ENCODE measurements around the gene DNMT1.
A peak's percentile ranks its signal among the peaks of the same experiment; 100 is the strongest.

GRCh38 chr19:10194500-10195198 is at the start of gene DNMT1:
- TF ChIP-seq CTCF (IDR thresholded peaks at IDR 0.05) (no peak), PBX3 (IDR thresholded peaks at IDR 0.05) (no peak), POLR2AphosphoS5 (IDR thresholded peaks at IDR 0.05; ENCODE audit: low read depth, low read length) (peak; percentile 93), YY1 (IDR thresholded peaks at IDR 0.05; ENCODE audit: low read depth) (no peak), FOXM1 (IDR thresholded peaks at IDR 0.05; ENCODE audit: low read depth) (no peak), MAX (IDR thresholded peaks at IDR 0.05; ENCODE audit: low read depth) (peak; percentile 68), EP300 (IDR thresholded peaks at IDR 0.05; ENCODE audit: borderline replicate concordance in 1 of 2, low read depth in 1 of 2, low read length in 1 of 2) (peak in 1 of 2 experiments; percentile 70; a peak in 1 of 4 replicates), TEAD4 (IDR thresholded peaks at IDR 0.05; ENCODE audit: borderline replicate concordance, insufficient read depth) (no peak), ELF1 (IDR thresholded peaks at IDR 0.05) (peak; percentile 64; the same call in 1 of the 2 replicates), MXI1 (IDR thresholded peaks at IDR 0.05; ENCODE audit: low read depth, low read length) (peak; percentile 70), EZH2phosphoT487 (IDR thresholded peaks at IDR 0.05; ENCODE audit: borderline replicate concordance, low read depth) (no peak), FOXJ3 (CRISPR knock-in tag; IDR thresholded peaks at IDR 0.05) (no peak), USF2 (IDR thresholded peaks at IDR 0.05; ENCODE audit: borderline replicate concordance, low read depth, low read length) (no peak), TAF1 (IDR thresholded peaks at IDR 0.05; ENCODE audit: borderline replicate concordance, low read depth, low read length) (peak; percentile 30; the same call in 1 of the 2 replicates)

Data from SK-N-SH (cell line).